Inflammatory macrophage treated with lipopolysaccharide for 1 hour (primary cell): ENCODE measurements around the gene NAA15.
"Not testable (repeated sequence)": the region's sequence is repeated elsewhere in the genome, so short reads cannot be mapped to it uniquely, and the experiment has no call there.

Experiments
- DNase-seq, 2 donors: peaks; one replicate each; pipeline ENCODE4 v3.0.0-alpha.2; 2020 to 2022

The NAA15 gene

GRCh38 chr4:139301113-139301820, at the start of gene NAA15:
NAA15 (plus strand) TSS chr4:139301505; CDS start chr4:139301778, 273 bp downstream.
- peak; percentile 98 for DNase-seq

GRCh38 chr4:139253046-139253445, 48.3 kb upstream of the NAA15 start:
- no peak for DNase-seq

GRCh38 chr4:139253713-139254112, 47.6 kb upstream of the NAA15 start:
- DNase-seq: no peak

GRCh38 chr4:139255581-139255980, 45.7 kb upstream of the NAA15 start:
- DNase-seq: not testable (repeated sequence)

GRCh38 chr4:139256349-139256748, 45.0 kb upstream of the NAA15 start:
- no peak for DNase-seq

- DNase-seq: no peak
Measured at GRCh38 chr4:139265654-139266053, 35.7 kb upstream of the NAA15 start.

- no peak for DNase-seq
Measured at GRCh38 chr4:139266208-139266582, 35.1 kb upstream of the NAA15 start.

- peak; percentile 62 to 67 for DNase-seq
Measured at GRCh38 chr4:139266583-139267257, 34.6 kb upstream of the NAA15 start.

- no peak for DNase-seq
Measured at GRCh38 chr4:139267301-139267700, 34.0 kb upstream of the NAA15 start.

- no peak for DNase-seq
Measured at GRCh38 chr4:139273835-139274234, 27.5 kb upstream of the NAA15 start.

GRCh38 chr4:139274790-139275189, 26.5 kb upstream of the NAA15 start:
- no peak for DNase-seq

GRCh38 chr4:139275281-139275735, 26.0 kb upstream of the NAA15 start:
- DNase-seq: no peak

- no peak for DNase-seq
Measured at GRCh38 chr4:139278485-139278884, 22.8 kb upstream of the NAA15 start.

GRCh38 chr4:139278912-139279759, 22.2 kb upstream of the NAA15 start:
- DNase-seq: no peak

GRCh38 chr4:139279760-139280620, 21.3 kb upstream of the NAA15 start, which contains the start of gene MGARP:
MGARP (minus strand) TSS chr4:139280225; CDS start chr4:139280158, 67 bp downstream.
- DNase-seq: no peak

GRCh38 chr4:139282065-139282720, 19.1 kb upstream of the NAA15 start:
- no peak for DNase-seq

- no peak for DNase-seq
Measured at GRCh38 chr4:139282721-139283075, 18.6 kb upstream of the NAA15 start.

- no peak for DNase-seq
Measured at GRCh38 chr4:139286186-139286698, 15.1 kb upstream of the NAA15 start.

- peak; percentile 86 to 100 for DNase-seq
Measured at GRCh38 chr4:139295206-139295941, 5.9 kb upstream of the NAA15 start.

GRCh38 chr4:139295942-139296299, 5.4 kb upstream of the NAA15 start:
- no peak for DNase-seq

- no peak for DNase-seq
Measured at GRCh38 chr4:139297001-139297410, 4.3 kb upstream of the NAA15 start.
